ENCODE results near the gene TRRAP.

Gene TRRAP

DNA sequence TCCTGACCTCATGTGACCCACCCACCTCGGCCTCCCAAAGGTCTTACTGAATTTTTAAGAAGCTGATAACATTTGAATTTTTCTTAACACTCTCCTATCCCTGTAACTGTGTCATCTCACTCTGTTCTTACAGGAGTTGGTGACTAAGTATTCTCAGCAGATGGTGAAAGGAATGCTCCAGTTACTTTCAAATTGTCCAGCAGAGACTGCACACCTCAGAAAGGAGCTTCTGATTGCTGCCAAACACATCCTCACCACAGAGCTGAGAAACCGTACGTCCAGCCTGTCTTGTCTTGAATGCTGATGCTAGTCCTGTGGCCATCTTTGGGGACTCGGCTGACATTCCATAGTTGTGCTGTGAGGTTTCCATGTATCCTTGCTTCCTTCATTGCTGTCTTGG lies 24.9 kb downstream of the TRRAP start:
- no peak for DNase-seq

DNA sequence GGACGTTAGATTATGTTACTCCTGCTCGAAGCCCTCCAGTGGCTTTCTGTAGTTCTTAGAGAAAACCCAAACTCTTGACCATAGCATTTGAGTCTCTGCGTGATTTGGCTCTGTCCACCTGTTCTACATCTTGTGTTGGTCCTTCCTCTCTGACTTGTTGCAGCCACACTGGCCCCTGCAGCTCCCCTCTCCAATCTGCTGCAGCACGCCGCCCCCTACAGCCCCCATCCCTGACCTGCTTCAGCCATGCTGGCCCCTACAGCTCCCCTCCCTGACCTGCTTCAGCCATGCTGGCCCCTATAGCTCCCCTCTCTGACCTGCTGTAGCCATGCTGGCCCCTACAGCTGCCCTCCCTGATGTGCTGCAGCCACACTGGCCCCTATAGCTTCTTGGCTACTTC lies 29.2 kb downstream of the TRRAP start:
- DNase-seq, result no peak

DNA sequence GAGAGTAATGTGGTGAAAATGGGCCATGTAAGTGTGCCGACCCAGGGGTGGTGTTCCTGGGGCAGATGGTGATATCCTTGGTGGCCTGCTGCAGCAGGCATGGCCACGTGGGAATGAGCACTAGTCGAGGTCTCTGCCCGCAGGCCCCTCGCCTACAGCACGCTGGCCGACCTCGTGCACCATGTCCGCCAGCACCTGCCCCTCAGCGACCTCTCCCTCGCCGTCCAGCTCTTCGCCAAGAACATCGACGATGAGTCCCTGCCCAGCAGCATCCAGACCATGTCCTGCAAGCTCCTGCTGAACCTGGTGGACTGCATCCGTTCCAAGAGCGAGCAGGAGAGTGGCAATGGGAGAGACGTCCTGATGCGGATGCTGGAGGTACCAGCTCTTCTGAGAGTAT lies 30.3 kb downstream of the TRRAP start:
- DNase-seq, result no peak

DNA sequence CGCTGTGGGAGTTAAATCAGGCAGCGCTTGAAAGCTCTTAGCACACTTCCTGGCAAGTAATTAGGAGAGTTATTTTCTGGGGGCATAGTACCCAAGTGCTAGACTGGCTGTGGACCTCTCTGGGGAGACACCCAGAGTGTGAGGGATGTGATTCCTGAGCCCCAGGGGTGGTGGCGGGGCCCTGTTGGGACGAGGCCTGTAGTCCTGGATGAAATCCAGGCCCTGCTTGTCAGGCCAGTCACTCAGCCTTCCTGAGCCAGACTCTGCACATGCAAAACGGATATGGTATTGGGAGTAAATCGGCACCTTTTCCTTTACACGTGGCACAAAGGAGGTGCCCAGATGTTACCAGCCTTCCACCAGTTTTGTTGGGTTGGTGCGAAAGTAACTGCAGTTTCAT lies 31.2 kb downstream of the TRRAP start:
- no peak for DNase-seq

DNA sequence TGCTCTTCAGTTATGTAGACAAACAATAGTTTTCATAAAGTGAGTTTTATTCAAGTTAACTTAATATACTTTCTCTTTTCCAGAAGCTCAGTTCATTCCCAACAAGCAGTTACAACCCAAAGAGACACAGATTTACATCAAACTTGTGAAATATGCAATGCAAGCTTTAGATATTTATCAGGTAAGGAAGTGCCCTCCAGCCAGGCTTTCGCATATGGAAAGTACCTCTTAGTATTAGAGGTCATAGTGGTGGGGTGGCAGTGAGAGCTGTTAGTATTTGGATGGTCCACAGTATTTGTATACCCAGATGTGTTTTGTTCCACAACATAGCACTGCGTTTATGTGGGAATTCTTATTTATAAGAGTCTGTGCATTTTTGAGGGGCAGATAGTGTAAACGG lies 32.1 kb downstream of the TRRAP start:
- no peak for DNase-seq

DNA sequence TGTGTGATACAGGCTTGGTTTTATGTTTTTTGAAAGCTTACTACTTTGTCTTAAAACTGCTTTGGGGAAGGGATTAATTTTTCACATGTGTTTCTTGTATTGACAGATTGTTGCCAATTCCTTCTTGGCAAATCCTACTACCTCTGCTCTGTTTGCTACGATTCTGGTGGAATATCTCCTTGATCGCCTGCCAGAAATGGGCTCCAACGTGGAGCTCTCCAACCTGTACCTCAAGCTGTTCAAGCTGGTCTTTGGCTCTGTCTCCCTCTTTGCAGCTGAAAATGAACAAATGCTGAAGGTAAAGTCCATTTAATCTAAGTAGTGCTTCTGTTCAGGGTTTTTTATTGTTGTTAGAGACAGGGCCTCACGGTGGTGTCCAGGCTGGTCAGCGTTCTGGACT lies 33.6 kb downstream of the TRRAP start:
- DNase-seq, result no peak

DNA sequence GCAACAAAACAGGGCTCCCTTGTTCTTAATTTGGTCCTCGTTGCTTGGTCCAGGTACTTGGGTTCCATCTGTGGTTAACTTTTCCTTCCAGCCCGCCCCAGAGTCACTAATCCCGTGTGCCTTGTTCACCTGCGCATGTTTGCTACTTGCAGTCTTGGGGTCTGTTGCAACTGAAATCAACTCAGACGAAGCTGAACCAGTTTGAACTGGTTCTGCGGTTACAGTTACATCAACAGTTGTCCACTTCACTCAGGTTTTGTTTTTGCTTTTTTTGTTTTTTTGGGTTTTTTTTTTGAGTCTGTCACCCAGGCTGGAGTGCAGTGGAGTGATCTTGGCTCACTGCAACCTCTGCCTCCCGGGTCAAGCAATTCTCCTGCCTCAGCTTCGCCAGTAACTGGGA lies 34.7 kb downstream of the TRRAP start:
- no peak for DNase-seq

DNA sequence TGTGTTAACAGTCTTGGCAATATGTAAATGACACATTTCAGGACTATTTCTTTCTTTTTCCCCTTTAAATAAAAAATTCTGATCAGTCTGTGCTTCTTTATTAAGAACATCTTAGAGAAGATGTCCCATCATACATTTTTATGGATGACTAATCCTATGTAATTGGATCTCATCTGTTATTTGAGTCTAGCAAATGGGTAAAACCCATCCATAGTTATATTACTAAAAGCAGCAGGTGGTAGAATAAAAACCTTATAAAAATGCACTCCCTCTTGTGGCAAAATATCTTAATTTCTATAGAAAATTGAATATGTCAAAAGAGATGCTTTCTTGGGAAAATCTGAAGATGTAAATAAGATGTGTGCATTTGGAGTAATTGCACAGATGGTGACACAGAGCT lies 35.3 kb downstream of the TRRAP start:
- DNase-seq, result no peak

DNA sequence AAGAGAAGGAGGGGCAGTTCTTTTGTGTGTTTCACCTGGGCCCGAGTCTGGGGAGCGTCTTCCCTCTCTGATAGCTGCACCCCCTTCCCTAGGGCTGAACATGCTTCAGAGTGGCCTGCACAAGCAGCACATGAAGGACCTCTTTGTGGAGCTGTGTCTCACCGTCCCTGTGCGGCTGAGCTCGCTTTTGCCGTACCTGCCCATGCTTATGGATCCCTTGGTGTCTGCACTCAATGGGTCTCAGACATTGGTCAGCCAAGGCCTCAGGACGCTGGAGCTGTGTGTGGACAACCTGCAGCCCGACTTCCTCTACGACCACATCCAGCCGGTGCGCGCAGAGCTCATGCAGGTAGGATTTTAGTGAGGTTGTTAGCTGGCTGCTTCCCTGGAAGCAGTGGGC lies 39.0 kb downstream of the TRRAP start:
- no peak for DNase-seq

DNA sequence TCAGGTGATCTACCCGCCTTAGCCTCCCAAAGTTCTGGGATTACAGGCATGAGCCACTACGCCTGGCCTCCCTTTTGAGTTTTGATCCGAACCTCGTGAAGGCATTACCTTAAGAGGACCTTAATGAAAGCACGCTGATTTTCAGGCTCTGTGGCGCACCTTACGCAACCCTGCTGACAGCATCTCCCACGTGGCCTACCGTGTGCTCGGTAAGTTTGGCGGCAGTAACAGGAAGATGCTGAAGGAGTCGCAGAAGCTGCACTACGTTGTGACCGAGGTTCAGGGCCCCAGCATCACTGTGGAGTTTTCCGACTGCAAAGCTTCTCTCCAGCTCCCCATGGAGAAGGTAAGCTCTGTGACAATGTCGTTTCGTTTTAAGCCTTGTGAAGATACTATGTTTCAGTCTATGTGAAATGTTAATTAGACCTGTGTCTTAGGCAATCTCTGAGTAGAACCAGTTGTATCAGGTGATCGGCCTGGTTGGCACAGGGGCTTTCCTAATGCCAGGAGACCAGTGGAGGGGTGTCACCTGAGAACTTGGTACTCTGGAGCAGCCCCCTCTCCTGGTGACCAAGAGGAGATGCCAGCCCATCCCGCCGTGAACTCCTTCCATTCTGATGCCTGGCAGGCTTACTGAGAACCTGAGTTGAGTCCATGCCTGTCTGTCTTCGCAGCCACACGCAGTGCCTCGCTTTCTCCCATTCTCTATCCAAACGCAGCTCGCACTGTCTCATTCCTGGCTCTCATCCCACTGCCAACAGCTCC lies 43.5 kb downstream of the TRRAP start:
- no peak for DNase-seq

DNA sequence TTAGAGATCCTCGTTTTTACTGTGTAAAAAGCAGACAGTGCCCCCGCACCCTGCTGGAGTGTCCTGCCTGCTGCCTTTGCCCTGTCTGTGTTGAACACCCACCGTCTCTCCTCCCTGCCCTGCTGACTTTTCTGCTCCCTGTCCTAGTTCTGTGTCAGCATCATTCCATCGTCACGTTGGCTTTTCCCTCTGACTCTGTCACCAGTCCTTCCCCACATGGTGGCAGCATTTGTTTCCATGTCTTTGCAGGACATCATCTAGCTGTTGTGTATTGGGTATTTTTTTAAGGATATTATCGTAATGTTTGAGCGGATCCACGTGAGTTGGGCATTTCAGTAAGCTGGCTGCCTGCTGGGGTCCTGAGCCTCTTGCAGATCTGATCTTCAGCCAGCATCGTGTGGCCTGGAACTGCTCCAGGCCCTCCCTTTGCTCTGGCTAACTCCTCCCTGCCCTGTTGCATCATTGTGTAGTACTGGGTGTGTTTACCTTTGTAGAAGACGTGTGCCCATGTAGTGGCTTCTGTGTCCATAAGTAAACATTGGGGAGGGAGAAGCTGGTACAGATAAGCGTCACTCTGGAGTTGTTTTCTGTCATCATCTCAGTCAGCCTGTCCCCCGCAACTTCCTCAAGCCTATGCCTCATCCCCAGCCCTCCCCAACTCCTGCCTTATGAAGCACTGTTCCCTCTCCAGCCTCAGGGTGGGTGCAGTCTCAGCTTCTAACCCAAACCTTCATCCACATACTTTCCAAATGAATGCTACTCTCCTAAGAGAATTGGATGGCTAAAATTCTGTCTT lies 44.3 kb downstream of the TRRAP start:
- no peak for DNase-seq

DNA sequence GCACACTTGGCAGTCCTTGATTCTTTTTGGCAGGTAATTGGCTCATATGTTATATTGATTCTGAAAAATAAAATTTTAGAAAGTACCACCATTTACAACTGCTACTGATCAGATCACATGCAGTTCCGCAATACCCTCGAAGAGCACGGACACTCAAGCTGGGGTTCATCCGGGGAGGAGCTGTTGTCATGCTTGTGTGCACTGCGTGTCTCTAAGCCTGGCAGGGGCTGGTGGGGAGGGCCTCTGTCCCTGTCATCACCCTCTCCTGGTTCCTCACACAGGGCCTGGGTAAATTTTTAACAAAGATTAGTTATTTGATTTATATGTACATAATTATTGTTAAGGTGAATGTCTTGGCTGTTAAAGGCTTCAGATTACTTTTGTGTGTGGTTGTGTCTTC lies 45.2 kb downstream of the TRRAP start:
- DNase-seq, result no peak

DNA sequence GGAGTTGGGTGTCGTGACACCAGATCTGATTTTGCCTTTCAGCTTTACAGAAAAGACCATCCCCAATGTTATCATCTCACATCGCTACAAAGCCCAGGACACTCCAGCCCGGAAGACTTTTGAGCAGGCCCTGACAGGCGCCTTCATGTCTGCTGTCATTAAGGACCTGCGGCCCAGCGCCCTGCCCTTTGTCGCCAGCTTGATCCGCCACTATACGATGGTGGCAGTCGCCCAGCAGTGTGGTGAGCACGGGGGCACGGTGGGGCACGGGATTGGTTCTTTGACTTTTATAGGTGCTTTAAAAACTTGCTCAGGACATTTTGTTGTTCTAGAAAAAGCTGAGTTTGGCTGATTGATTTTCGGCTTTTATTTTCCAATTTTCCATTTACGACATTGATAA lies 48.8 kb downstream of the TRRAP start:
- no peak for DNase-seq

DNA sequence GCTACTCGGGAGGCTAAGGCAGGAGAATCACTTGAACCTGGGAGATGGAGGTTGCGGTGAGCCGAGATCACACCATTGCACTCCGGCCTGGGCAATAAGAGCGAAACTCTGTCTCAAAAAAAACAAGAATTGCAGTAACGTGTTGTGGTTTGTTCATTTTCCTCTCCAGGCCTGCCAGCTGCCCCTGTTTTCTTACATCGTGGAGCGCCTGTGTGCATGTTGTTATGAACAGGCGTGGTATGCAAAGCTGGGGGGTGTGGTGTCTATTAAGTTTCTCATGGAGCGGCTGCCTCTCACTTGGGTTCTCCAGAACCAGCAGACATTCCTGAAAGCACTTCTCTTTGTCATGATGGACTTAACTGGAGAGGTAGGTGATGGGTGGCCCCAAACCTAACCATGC lies 52.1 kb downstream of the TRRAP start:
- no peak for DNase-seq

DNA sequence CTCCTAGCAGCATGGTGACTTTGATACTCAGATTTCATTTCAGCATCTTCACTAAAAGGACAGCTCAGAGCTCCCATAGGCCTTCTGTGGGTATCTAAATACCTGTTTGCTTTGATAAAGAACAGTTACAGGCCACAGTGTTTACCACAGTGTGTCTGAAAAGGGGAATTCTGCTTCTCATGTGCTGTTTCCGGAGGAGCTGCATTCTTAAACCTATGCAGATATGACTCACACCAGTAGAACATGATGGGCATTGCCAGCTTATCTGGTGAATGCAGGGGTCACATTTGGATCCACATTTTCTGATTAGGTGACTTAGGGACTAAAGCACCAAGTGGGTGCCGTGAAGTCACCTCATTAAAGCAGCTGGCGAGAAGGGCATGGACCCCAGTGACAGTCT lies 52.6 kb downstream of the TRRAP start:
- DNase-seq, result peak; percentile 4

DNA sequence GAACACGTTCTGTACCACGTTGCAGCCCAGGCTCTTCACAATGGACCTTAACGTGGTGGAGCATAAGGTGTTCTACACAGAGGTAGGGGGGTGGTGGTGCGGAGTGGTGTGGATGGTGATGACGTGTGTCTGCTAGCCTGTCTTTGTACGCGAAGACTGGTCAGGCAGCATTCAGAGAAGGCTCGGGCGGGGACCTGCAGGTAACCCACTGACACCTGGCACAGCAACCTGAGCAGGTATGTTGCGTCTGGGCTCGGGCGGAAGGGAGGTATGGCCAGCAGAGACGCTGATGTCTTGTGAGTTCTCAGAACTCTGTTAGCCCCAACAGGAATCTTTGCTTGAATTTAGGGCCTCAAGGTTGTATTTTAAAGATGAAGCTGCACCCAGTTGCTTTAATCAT lies 55.0 kb downstream of the TRRAP start:
- no peak for DNase-seq

DNA sequence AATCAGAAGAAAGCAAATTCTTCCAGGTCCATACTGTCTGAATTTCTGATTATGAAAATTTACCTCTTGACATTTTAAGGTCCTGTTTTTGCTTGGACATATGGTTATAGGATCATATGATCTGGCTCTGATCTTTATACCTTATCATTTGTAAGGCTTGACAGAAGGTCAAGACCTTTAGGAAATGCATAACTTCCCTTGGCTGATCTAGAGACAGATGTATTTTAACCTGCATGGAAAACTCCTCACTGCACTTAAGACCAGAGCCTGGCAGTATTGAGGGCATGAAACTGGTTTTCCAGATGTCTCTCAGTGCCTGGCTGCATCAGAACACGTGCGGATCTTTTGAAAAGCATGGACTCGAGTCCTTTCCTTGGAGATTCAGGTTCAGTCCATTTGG lies 55.9 kb downstream of the TRRAP start:
- DNase-seq, result no peak

DNA sequence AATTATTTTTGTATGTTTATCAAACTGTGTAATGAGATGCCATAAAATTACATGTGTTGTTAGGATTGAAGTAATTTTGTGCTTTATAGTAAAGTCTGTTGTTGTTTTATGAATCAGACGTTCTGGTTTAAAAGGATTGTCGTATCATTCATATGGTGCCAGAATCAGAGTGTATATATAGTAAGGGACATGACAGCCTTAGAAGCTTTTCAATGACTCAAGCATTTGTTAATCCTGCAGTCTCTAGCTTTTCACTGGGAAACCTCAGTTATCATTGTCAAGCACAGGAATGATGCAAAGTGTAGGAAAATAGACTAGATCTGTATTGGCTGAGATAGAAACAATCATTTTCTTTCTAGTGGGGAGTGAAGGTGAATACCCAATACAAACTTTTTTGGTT lies 57.5 kb downstream of the TRRAP start:
- no peak for DNase-seq

DNA sequence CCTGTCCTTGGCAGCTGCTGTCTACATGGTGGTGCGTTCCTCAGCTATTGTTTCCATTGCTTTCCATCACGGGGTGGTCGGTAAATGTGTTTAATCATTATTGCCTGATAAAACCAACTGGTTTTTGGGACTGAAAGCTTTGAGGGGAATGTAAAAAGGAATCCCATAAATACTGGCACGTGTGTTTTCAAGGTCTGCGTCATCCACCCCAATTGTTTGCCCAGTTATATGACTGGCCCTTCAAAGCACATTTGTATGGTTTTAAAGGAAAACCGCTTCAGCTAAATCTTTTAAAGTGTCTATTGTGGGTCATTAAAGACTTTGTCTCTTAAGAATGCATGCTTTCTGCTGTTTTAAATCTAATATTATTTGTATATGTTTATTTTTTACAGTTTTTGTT lies 65.0 kb downstream of the TRRAP start:
- no peak for DNase-seq

DNA sequence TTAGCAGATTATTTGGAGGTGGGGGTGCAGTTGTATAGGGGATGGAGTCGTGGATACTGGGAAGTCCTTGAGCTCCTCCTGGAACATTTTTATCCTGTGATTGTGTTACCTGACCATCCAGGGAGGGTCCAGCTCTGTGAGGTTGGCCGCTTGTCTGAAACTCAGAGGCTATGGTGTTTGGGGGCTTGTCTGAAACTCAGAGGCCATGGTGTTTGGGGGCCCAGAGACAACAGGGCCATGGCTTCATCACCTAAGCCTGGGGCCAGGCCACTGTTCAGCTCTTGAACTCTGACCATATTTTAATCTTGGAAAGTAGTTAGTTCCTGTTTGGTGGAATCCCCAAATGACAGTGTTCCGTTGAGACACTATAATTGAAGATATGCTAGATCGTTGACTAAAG lies 66.1 kb downstream of the TRRAP start:
- no peak for DNase-seq

DNA sequence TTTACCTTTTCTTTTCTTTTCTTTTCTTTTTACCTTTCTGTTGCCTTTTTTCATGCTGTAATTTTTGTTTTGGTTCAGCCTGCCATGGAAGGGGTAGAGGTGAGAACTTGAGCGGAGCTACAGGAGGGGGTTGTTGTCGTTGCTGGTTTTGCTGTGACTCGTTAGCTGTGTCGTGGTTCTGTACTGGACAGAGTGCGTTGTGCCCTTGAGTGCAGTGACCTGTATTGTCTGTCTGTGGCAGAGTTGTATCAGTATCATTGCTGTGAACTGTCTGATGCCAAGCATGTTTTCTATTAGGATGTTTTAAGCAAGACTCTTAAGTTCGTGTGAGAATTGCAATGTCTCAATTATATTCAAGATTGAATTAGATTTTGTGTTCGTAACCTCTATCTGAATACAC lies 67.5 kb downstream of the TRRAP start:
- DNase-seq, result no peak

DNA sequence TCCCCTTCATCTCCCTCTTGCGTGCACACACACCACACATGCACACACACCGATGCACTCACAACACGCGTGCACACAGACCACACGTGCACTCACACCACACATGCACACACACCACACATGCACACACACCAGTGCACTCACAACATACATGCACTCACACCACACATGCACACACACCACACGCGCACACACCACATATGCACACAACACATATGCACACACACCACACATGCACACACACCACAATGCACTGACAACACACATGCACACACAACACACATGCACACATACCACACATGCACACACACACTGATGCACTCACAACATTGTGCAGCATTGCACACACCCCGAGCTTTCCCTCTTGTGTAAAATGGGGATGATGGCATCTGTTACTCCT lies 68.1 kb downstream of the TRRAP start:
- no peak for DNase-seq

DNA sequence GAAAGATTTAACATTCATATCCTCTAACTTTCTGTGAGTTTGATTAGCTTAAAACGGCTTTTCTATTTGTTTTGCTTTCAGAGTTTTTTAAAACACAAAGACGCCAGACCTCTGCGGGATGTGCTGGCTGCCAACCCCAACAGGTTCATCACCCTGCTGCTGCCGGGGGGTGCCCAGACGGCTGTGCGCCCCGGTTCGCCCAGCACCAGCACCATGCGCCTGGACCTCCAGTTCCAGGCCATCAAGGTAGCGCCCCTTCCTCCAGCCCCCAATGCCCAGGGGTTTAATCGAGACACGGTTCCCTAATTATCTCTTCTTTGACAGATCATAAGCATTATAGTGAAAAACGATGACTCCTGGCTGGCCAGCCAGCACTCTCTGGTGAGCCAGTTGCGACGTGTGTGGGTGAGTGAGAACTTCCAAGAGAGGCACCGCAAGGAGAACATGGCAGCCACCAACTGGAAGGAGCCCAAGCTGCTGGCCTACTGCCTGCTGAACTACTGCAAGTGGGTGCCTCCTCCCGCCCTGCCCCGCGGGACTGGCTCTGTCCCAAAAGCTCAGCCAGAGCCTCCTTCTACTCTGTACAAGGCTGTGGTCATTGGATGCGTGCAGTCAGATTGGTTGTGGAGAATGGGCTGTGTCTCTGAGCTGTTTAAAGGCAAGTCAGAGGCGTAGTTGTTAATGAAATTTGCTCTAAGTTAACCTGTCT lies 71.2 kb downstream of the TRRAP start:
- DNase-seq, result no peak

DNA sequence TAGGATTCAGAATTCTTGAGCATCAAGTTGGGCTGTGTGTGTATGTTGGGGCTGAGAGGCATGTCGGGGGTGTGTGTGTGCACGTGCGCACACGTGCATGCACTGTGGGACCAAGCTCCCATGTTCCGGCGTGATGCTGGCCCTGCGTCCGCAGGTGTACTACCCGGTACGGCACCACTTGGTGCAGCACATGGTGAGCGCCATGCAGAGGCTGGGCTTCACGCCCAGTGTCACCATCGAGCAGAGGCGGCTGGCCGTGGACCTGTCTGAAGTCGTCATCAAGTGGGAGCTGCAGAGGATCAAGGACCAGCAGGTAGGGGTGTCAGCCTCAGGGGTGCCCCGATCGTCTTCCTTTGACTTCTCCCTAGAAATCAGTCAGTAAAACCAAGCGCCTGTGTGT lies 77.7 kb downstream of the TRRAP start:
- no peak for DNase-seq

All from activated T-cell treated with anti-CD3 and anti-CD28 coated beads for 4 hours (primary cell).